ENCODE results near the gene TCF3.

Gene TCF3

DNA sequence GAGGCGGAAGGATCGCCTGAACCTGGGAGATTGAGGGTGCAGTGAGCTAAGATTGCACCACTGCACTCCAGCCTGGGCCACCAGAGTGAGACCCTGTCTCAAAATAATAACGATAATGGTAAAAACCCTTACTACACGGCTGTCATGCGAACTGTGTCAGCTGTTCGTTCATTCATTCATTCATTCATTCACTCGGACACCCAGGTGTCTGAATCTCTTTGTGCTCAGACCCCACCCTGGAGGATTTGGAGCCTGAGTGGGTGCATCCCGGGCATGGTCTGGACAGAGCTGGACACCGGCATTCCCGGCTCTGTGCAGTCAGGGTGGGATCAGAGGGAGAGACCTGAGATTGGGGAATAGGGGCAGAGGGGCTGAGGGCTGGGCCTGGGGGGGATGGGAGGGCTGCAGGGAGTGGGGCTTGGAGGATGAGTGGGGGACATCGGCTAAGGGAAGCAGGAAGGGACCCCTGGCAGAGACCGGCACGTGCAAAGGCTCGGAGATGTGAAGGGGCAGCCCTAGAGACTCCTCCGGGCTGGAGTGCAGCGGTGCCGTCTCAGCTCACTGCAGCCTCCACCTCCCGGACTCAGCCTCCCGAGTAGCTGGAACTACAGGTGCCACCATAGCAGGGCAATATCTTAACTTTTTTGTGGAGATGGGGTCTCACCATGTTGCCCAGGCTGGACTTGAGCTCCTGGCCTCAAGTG, 31.6 kb upstream of the TCF3 start:
- no peaks in the 10 kb centered on the region for H3K36me3 ChIP-seq (replicated peaks in 1 of 2; ENCODE audit: control insufficient read depth in 2 of 2, insufficient read depth in 2 of 2, low read length in 2 of 2)
- H3K4me1 ChIP-seq (ENCODE audit: control insufficient read depth in 2 of 2, insufficient read depth in 1 of 2, low read depth in 1 of 2, low read length in 2 of 2), result no peaks in the 10 kb centered on the region
- H3K27ac ChIP-seq (replicated peaks; ENCODE audit: low read length), result no peak overlapping the region
- H3K27me3 ChIP-seq (ENCODE audit: control insufficient read depth in 3 of 3, insufficient read depth in 3 of 3, low read depth in 1 of 3, low read length in 3 of 3), result peaks cover 0 to 20% (median 4%) of the 10 kb centered on the region in 3 experiments
- no peak overlapping the region for H4K8ac ChIP-seq (ENCODE audit: low read depth, low read length)
- no peak overlapping the region for H2AK5ac ChIP-seq (ENCODE audit: low read depth, low read length)
- no peaks in the 10 kb centered on the region for H3K9me3 ChIP-seq (replicated peaks in 1 of 2; ENCODE audit: control insufficient read depth in 2 of 2, insufficient read depth in 1 of 2, low read depth in 1 of 2, low read length in 2 of 2)
- H2BK5ac ChIP-seq (ENCODE audit: low read length), result no peak overlapping the region
- H2BK12ac ChIP-seq (ENCODE audit: low read length), result no peak overlapping the region
- DNase-seq (ENCODE audit: low spot score), result no peak
- H3K4me2 ChIP-seq (ENCODE audit: insufficient read depth, low read length, poor library complexity, severe bottlenecking), result no peak overlapping the region
- no peak overlapping the region for H4K91ac ChIP-seq (ENCODE audit: low read depth, low read length, poor library complexity)
- H3K79me1 ChIP-seq (ENCODE audit: low read depth, low read length), result no peaks in the 10 kb centered on the region
- H3K14ac ChIP-seq (ENCODE audit: low read length), result no peak overlapping the region
- no peak overlapping the region for H2BK120ac ChIP-seq (ENCODE audit: low read depth, low read length)
- H3K18ac ChIP-seq (ENCODE audit: low read length), result no peak overlapping the region
- H3K4ac ChIP-seq (ENCODE audit: low read length), result no peak overlapping the region
- WGBS, 2 donors (ENCODE audit: extremely low coverage in 2 of 2, insufficient read length in 2 of 2, insufficient replicate concordance in 1 of 2), result no CpG with 5 or more reads among the region's 19 CpGs
- no peak overlapping the region for H3K4me3 ChIP-seq (ENCODE audit: low read length in 2 of 2)
- no peak overlapping the region for H3K23ac ChIP-seq (ENCODE audit: low read depth, low read length, poor library complexity)
- H3K9ac ChIP-seq (ENCODE audit: low read depth, low read length, poor library complexity), result peak overlapping the region; percentile 37
- H2AFZ ChIP-seq (ENCODE audit: low read length), result no peak overlapping the region
- H2BK15ac ChIP-seq (ENCODE audit: low read length), result no peak overlapping the region

DNA sequence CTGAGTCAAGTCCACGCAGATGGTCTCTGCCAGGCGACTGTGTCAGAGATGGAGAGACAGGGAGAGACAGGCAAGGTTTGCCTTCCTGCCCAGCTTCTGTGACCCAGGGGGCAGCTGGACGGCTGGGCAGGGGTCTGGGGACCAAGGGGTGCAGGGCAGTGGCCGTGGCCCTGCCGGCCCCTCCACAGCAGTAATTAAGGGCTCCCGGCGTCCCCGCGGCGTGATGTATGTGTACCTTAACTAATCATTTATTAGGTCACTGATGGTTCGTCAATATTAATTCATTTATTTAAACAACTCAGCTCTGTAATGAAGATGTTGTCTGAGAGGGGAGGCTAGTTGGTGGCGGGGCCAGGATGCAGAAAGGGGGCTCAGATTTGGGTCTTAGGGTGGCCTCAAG, 28.6 kb upstream of the TCF3 start:
- no peaks in the 10 kb centered on the region for H3K9me3 ChIP-seq (replicated peaks in 1 of 2; ENCODE audit: control insufficient read depth in 2 of 2, insufficient read depth in 1 of 2, low read depth in 1 of 2, low read length in 2 of 2)
- no peak overlapping the region for H3K4ac ChIP-seq (ENCODE audit: low read length)
- no peak overlapping the region for H4K91ac ChIP-seq (ENCODE audit: low read depth, low read length, poor library complexity)
- no peak overlapping the region for H2BK12ac ChIP-seq (ENCODE audit: low read length)
- H2AK5ac ChIP-seq (ENCODE audit: low read depth, low read length), result peak overlapping the region; percentile 61
- DNase-seq (ENCODE audit: low spot score), result no peak
- H3K4me1 ChIP-seq (ENCODE audit: control insufficient read depth in 2 of 2, insufficient read depth in 1 of 2, low read depth in 1 of 2, low read length in 2 of 2), result no peaks in the 10 kb centered on the region
- H3K4me2 ChIP-seq (ENCODE audit: insufficient read depth, low read length, poor library complexity, severe bottlenecking), result no peak overlapping the region
- H2BK120ac ChIP-seq (ENCODE audit: low read depth, low read length), result no peak overlapping the region
- H2BK5ac ChIP-seq (ENCODE audit: low read length), result no peak overlapping the region
- peaks cover 5 to 42% (median 19%) of the 10 kb centered on the region in 3 experiments for H3K27me3 ChIP-seq (ENCODE audit: control insufficient read depth in 3 of 3, insufficient read depth in 3 of 3, low read depth in 1 of 3, low read length in 3 of 3)
- no peak overlapping the region for H3K18ac ChIP-seq (ENCODE audit: low read length)
- no peak overlapping the region for H3K14ac ChIP-seq (ENCODE audit: low read length)
- H3K27ac ChIP-seq (replicated peaks; ENCODE audit: low read length), result no peak overlapping the region
- H3K79me1 ChIP-seq (ENCODE audit: low read depth, low read length), result no peaks in the 10 kb centered on the region
- peak overlapping the region; percentile 67 for H2BK15ac ChIP-seq (ENCODE audit: low read length)
- no peak overlapping the region for H3K23ac ChIP-seq (ENCODE audit: low read depth, low read length, poor library complexity)
- no peak overlapping the region for H2AFZ ChIP-seq (ENCODE audit: low read length)
- H3K9ac ChIP-seq (ENCODE audit: low read depth, low read length, poor library complexity), result no peak overlapping the region
- no CpG with 5 or more reads among the region's 12 CpGs for WGBS, 2 donors (ENCODE audit: extremely low coverage in 2 of 2, insufficient read length in 2 of 2, insufficient replicate concordance in 1 of 2)
- no peak overlapping the region for H3K4me3 ChIP-seq (ENCODE audit: low read length in 2 of 2)
- no peaks in the 10 kb centered on the region for H3K36me3 ChIP-seq (replicated peaks in 1 of 2; ENCODE audit: control insufficient read depth in 2 of 2, insufficient read depth in 2 of 2, low read length in 2 of 2)
- no peak overlapping the region for H4K8ac ChIP-seq (ENCODE audit: low read depth, low read length)

DNA sequence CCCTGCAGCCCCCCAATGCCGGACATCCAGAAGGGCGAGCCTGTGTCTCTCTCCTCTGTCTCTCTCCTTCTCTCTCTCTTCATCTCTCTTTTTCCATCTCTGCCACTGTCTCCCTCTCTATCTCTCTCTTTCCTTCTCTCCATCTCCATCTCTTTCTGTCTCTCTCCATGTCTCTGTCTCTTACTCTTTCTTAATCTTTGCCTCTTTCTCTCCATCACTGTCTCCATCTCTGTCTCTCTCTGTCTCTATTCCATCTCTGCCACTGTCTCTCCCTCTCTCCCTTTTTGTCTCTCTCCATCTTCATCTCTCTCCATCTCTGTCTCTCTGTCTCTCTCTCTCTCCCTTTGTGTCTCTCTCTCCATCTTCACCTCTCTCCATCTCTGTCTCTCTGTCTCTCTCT, 25.7 kb upstream of the TCF3 start:
- Histone ChIP-seq H2BK5ac (ENCODE audit: low read length) (no peak overlapping the region), H2BK12ac (ENCODE audit: low read length) (no peak overlapping the region), H3K9ac (ENCODE audit: low read depth, low read length, poor library complexity) (no peak overlapping the region), H3K9me3 (replicated peaks in 1 of 2; ENCODE audit: control insufficient read depth in 2 of 2, insufficient read depth in 1 of 2, low read depth in 1 of 2, low read length in 2 of 2) (no peaks in the 10 kb centered on the region), H2AFZ (ENCODE audit: low read length) (no peak overlapping the region), H4K8ac (ENCODE audit: low read depth, low read length) (no peak overlapping the region), H3K27ac (replicated peaks; ENCODE audit: low read length) (no peak overlapping the region), H2AK5ac (ENCODE audit: low read depth, low read length) (peak overlapping the region; percentile 56), H3K4me3 (ENCODE audit: low read length in 2 of 2) (no peak overlapping the region), H2BK15ac (ENCODE audit: low read length) (no peak overlapping the region), H3K14ac (ENCODE audit: low read length) (no peak overlapping the region), H3K27me3 (ENCODE audit: control insufficient read depth in 3 of 3, insufficient read depth in 3 of 3, low read depth in 1 of 3, low read length in 3 of 3) (peaks cover 9 to 45% (median 43%) of the 10 kb centered on the region in 3 experiments), H3K36me3 (replicated peaks in 1 of 2; ENCODE audit: control insufficient read depth in 2 of 2, insufficient read depth in 2 of 2, low read length in 2 of 2) (no peaks in the 10 kb centered on the region), H3K4me2 (ENCODE audit: insufficient read depth, low read length, poor library complexity, severe bottlenecking) (no peak overlapping the region), H3K18ac (ENCODE audit: low read length) (no peak overlapping the region), H3K23ac (ENCODE audit: low read depth, low read length, poor library complexity) (no peak overlapping the region), H3K4ac (ENCODE audit: low read length) (no peak overlapping the region), H3K79me1 (ENCODE audit: low read depth, low read length) (no peaks in the 10 kb centered on the region), H4K91ac (ENCODE audit: low read depth, low read length, poor library complexity) (no peak overlapping the region), H2BK120ac (ENCODE audit: low read depth, low read length) (no peak overlapping the region), H3K4me1 (ENCODE audit: control insufficient read depth in 2 of 2, insufficient read depth in 1 of 2, low read depth in 1 of 2, low read length in 2 of 2) (peaks cover 0 to 5% of the 10 kb centered on the region in 2 donors)
- WGBS, 2 donors (ENCODE audit: extremely low coverage in 2 of 2, insufficient read length in 2 of 2, insufficient replicate concordance in 1 of 2), result no CpG with 5 or more reads among the region's 2 CpGs
- no peak for DNase-seq (ENCODE audit: low spot score)

DNA sequence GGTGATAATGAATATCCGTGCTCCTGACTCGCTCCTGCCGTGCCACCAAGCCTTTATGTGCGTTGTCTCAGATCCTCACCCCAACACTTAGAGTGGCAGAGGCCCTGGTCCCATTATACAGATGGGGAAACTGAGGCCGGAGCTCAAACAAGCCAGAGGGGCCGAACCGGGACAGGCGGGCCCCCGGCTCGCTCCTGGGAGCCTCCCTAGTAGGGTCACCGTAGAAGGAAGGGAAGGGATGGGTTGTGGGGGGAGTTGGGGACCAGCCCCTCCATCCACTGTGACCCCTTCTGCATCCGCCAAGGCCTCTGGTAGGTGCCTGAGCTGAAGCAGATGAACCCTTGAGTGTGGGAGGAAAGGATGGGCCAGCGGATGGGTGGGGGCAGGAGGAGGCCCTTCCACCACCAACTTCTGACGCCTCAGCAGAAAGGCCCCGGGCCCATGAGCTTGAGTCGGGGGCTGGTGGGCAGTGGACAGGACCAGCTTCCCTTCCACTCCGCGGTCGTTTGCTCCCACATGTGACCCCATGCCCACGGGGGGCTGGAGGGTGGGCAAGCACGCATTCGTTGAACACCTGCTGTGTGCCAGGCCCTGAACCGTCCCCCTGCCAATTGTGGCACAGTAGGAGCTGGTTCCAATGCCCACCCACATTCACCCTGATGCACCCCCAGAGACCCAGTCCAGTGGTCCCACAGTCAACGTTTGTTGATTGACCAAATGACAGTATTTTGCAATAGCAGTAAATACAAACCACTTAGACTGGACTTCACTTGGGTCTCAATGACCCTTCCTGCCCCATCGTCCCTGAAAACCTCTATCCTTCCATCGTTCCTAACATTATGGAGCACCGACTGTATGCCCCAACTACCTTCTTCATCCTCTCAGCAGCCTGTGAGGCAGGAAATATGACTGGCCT, 24.2 kb upstream of the TCF3 start:
- Histone ChIP-seq H3K9ac (ENCODE audit: low read depth, low read length, poor library complexity) (no peak overlapping the region), H2AFZ (ENCODE audit: low read length) (no peak overlapping the region)
- WGBS, 2 donors (ENCODE audit: extremely low coverage in 2 of 2, insufficient read length in 2 of 2, insufficient replicate concordance in 1 of 2), result no CpG with 5 or more reads among the region's 27 CpGs

More for the DNA sequence above, 24.2 kb upstream of the TCF3 start:
- H3K23ac ChIP-seq (ENCODE audit: low read depth, low read length, poor library complexity), result peak overlapping the region; percentile 37
- H3K18ac ChIP-seq (ENCODE audit: low read length), result no peak overlapping the region
- H4K8ac ChIP-seq (ENCODE audit: low read depth, low read length), result no peak overlapping the region
- no peak overlapping the region for H3K4me2 ChIP-seq (ENCODE audit: insufficient read depth, low read length, poor library complexity, severe bottlenecking)
- no peak overlapping the region for H3K27ac ChIP-seq (replicated peaks; ENCODE audit: low read length)
- no peak overlapping the region for H2BK5ac ChIP-seq (ENCODE audit: low read length)
- peaks cover 9 to 52% (median 52%) of the 10 kb centered on the region in 3 experiments for H3K27me3 ChIP-seq (ENCODE audit: control insufficient read depth in 3 of 3, insufficient read depth in 3 of 3, low read depth in 1 of 3, low read length in 3 of 3)
- H3K4me3 ChIP-seq (ENCODE audit: low read length in 2 of 2), result no peak overlapping the region
- H2BK15ac ChIP-seq (ENCODE audit: low read length), result no peak overlapping the region
- H4K91ac ChIP-seq (ENCODE audit: low read depth, low read length, poor library complexity), result no peak overlapping the region
- no peak overlapping the region for H3K14ac ChIP-seq (ENCODE audit: low read length)
- H3K36me3 ChIP-seq (replicated peaks in 1 of 2; ENCODE audit: control insufficient read depth in 2 of 2, insufficient read depth in 2 of 2, low read length in 2 of 2), result no peaks in the 10 kb centered on the region
- no peaks in the 10 kb centered on the region for H3K9me3 ChIP-seq (replicated peaks in 1 of 2; ENCODE audit: control insufficient read depth in 2 of 2, insufficient read depth in 1 of 2, low read depth in 1 of 2, low read length in 2 of 2)
- no peak for DNase-seq (ENCODE audit: low spot score)
- H2BK120ac ChIP-seq (ENCODE audit: low read depth, low read length), result peak overlapping the region; percentile 19
- H2AK5ac ChIP-seq (ENCODE audit: low read depth, low read length), result no peak overlapping the region
- H3K79me1 ChIP-seq (ENCODE audit: low read depth, low read length), result no peaks in the 10 kb centered on the region
- no peak overlapping the region for H3K4ac ChIP-seq (ENCODE audit: low read length)
- peak overlapping the region; percentile 14 for H2BK12ac ChIP-seq (ENCODE audit: low read length)
- peaks cover 0 to 5% of the 10 kb centered on the region in 2 donors for H3K4me1 ChIP-seq (ENCODE audit: control insufficient read depth in 2 of 2, insufficient read depth in 1 of 2, low read depth in 1 of 2, low read length in 2 of 2)

Measured in neuronal stem cell (in vitro differentiated cells).